Mesodermal cell (in vitro differentiated cells): ENCODE measurements around the gene LILRA2.
"Not testable (repeated sequence)": the region's sequence is repeated elsewhere in the genome, so short reads cannot be mapped to it uniquely, and the experiment has no call there.

Experiments
- H3K27ac ChIP-seq: 2 replicates; pipeline ENCODE4 v1.7.0; 2013; ENCODE audit warnings: mild to moderate bottlenecking, low read depth, low read length, moderate library complexity; ENCODE audit not compliant: severe bottlenecking
- H3K36me3 ChIP-seq: 2 replicates; pipeline ENCODE4 v1.7.1; 2013; ENCODE audit warnings: mild to moderate bottlenecking, low read length, moderate library complexity; ENCODE audit not compliant: control insufficient read depth, insufficient read depth
- H3K4me1 ChIP-seq: one replicate; pipeline ENCODE4 v1.7.1; 2013; ENCODE audit warnings: mild to moderate bottlenecking, low read length; ENCODE audit not compliant: insufficient read depth, control insufficient read depth, poor library complexity, severe bottlenecking
- H3K4me3 ChIP-seq: 2 replicates; pipeline ENCODE4 v1.7.0; 2013; ENCODE audit warnings: low read length, control low read depth, mild to moderate bottlenecking; ENCODE audit not compliant: insufficient read depth, poor library complexity, severe bottlenecking; ENCODE audit errors: extremely low read depth
- H3K9me3 ChIP-seq: 2 replicates; pipeline ENCODE4 v1.7.1; 2013; ENCODE audit warnings: mild to moderate bottlenecking, low read length, moderate library complexity; ENCODE audit not compliant: control insufficient read depth
- WGBS, 2 experiments: methylation state at CpG; one replicate each; pipeline ENCODE4 v1.1.5; 2013; ENCODE audit warnings: missing lambda C conversion rate in 2 of 2; ENCODE audit not compliant: insufficient coverage in 2 of 2; 5-methylcytosine and 5-hydroxymethylcytosine counted together

LILRA2 gene

GRCh38 chr19:54549224-54549623, 24.4 kb upstream of the LILRA2 start:
- Histone ChIP-seq H3K4me1 (no peaks in the 10 kb centered on the region), H3K27ac (no peak overlapping the region), H3K4me3 (no peak overlapping the region), H3K36me3 (no peaks in the 10 kb centered on the region), H3K9me3 (peaks cover 48% of the 10 kb centered on the region)
- WGBS, 2 experiments, result 78 to 84% methylated on average over 14 of the region's 14 CpGs

GRCh38 chr19:54551293-54551692, 22.3 kb upstream of the LILRA2 start:
- no peaks in the 10 kb centered on the region for H3K4me1 ChIP-seq
- no peak overlapping the region for H3K27ac ChIP-seq
- H3K36me3 ChIP-seq, result no peaks in the 10 kb centered on the region
- peaks cover 49% of the 10 kb centered on the region for H3K9me3 ChIP-seq
- WGBS, 2 experiments, result 61 to 86% methylated on average over 1 to 3 of the region's 6 CpGs
- no peak overlapping the region for H3K4me3 ChIP-seq

GRCh38 chr19:54551950-54552912, 21.4 kb upstream of the LILRA2 start:
- Histone ChIP-seq H3K9me3 (peaks cover 45% of the 10 kb centered on the region), H3K27ac (no peak overlapping the region), H3K36me3 (no peaks in the 10 kb centered on the region), H3K4me1 (no peaks in the 10 kb centered on the region), H3K4me3 (no peak overlapping the region)
- WGBS, 2 experiments, result 81 to 83% methylated on average over 21 to 22 of the region's 22 CpGs

GRCh38 chr19:54552913-54553310, 20.7 kb upstream of the LILRA2 start:
- Histone ChIP-seq H3K27ac (no peak overlapping the region), H3K9me3 (peaks cover 45% of the 10 kb centered on the region), H3K36me3 (no peaks in the 10 kb centered on the region), H3K4me1 (no peaks in the 10 kb centered on the region), H3K4me3 (no peak overlapping the region)
- WGBS, 2 experiments, result 78 to 80% methylated on average over 15 of the region's 15 CpGs

- Histone ChIP-seq H3K4me1 (no peaks in the 10 kb centered on the region), H3K9me3 (peaks cover 51% of the 10 kb centered on the region), H3K4me3 (no peak overlapping the region), H3K36me3 (no peaks in the 10 kb centered on the region), H3K27ac (no peak overlapping the region)
- WGBS, 2 experiments, result 78 to 81% methylated on average over 5 to 9 of the region's 10 CpGs
Measured at GRCh38 chr19:54554006-54554405, 19.6 kb upstream of the LILRA2 start.

- H3K4me3 ChIP-seq, result no peak overlapping the region
- no peaks in the 10 kb centered on the region for H3K36me3 ChIP-seq
- 82 to 87% methylated on average over 10 to 16 of the region's 16 CpGs for WGBS, 2 experiments
- no peaks in the 10 kb centered on the region for H3K4me1 ChIP-seq
- peaks cover 48% of the 10 kb centered on the region for H3K9me3 ChIP-seq
- no peak overlapping the region for H3K27ac ChIP-seq
Measured at GRCh38 chr19:54554896-54555295, 18.7 kb upstream of the LILRA2 start.

GRCh38 chr19:54556194-54556593, 17.4 kb upstream of the LILRA2 start:
- Histone ChIP-seq H3K36me3 (no peaks in the 10 kb centered on the region), H3K9me3 (peaks cover 50% of the 10 kb centered on the region), H3K4me3 (no peak overlapping the region), H3K4me1 (no peaks in the 10 kb centered on the region), H3K27ac (no peak overlapping the region)
- 80% methylated on average over 1 of the region's 1 CpG; no CpG with 5 or more reads in 1 of the 2 experiments for WGBS, 2 experiments

GRCh38 chr19:54558339-54558738, 15.3 kb upstream of the LILRA2 start:
- no peaks in the 10 kb centered on the region for H3K4me1 ChIP-seq
- 68 to 88% methylated on average over 3 of the region's 3 CpGs for WGBS, 2 experiments
- no peaks in the 10 kb centered on the region for H3K36me3 ChIP-seq

GRCh38 chr19:54560881-54561385, 12.7 kb upstream of the LILRA2 start:
- WGBS, 2 experiments, result 60 to 85% methylated on average over 2 to 8 of the region's 11 CpGs
- Histone ChIP-seq H3K4me3 (no peak overlapping the region), H3K9me3 (peaks cover 44% of the 10 kb centered on the region), H3K27ac (no peak overlapping the region), H3K4me1 (no peaks in the 10 kb centered on the region), H3K36me3 (no peaks in the 10 kb centered on the region)

More at GRCh38 chr19:54558339-54558738, 15.3 kb upstream of the LILRA2 start:
- Histone ChIP-seq H3K27ac (no peak overlapping the region), H3K9me3 (peaks cover 46% of the 10 kb centered on the region), H3K4me3 (no peak overlapping the region)

GRCh38 chr19:54561840-54562239, 11.8 kb upstream of the LILRA2 start:
- no peaks in the 10 kb centered on the region for H3K4me1 ChIP-seq
- no peaks in the 10 kb centered on the region for H3K36me3 ChIP-seq
- no peak overlapping the region for H3K27ac ChIP-seq
- H3K9me3 ChIP-seq, result peaks cover 51% of the 10 kb centered on the region
- no peak overlapping the region for H3K4me3 ChIP-seq
- 62 to 82% methylated on average over 13 to 14 of the region's 14 CpGs for WGBS, 2 experiments

- 98 to 100% methylated on average over 3 to 4 of the region's 6 CpGs for WGBS, 2 experiments
- not testable (repeated sequence) for H3K27ac ChIP-seq, H3K36me3 ChIP-seq, H3K4me1 ChIP-seq, H3K4me3 ChIP-seq
- peaks cover 51% of the 10 kb centered on the region for H3K9me3 ChIP-seq
Measured at GRCh38 chr19:54563206-54563605, 10.4 kb upstream of the LILRA2 start.
